Measurements from ENCODE around the gene LAMA2. TPM values are rescaled to one million over a fixed set of nuclear protein-coding genes. Genes with fewer than 3 reads are reported as not detected.

The LAMA2 gene
- polyA plus RNA-seq, 3 donors: not detected

- Mint-ChIP-seq H3K36me3 (no peaks in the 10 kb centered on the region), H3K4me3 (no peak overlapping the region), H3K27me3 (ENCODE audit: low read depth in 3 of 3) (no peaks in the 10 kb centered on the region), H3K4me1 (no peaks in the 10 kb centered on the region), H3K27ac (no peak overlapping the region), H3K9me3 (no peaks in the 10 kb centered on the region)
- no peak overlapping the region for H3K4me3 ChIP-seq (replicated peaks in 1 of 3; ENCODE audit: low read depth in 2 of 3, low read length in 3 of 3)
- H3K9ac ChIP-seq (ENCODE audit: insufficient read depth, low read length, poor library complexity, severe bottlenecking): no peak overlapping the region
- no peaks in the 10 kb centered on the region for H3K9me3 ChIP-seq (replicated peaks in 1 of 2; ENCODE audit: control insufficient read depth in 1 of 2, insufficient read depth in 1 of 2, low read length in 2 of 2)
- intact Hi-C loops (cut with micrococcal nuclease): no loop called here
- TF ChIP-seq CTCF (IDR thresholded peaks at IDR 0.05): no peak
- H3K4me1 ChIP-seq (ENCODE audit: control insufficient read depth in 1 of 2, insufficient read depth in 2 of 2, low read length in 2 of 2): no peaks in the 10 kb centered on the region
- no peaks in the 10 kb centered on the region for H3K36me3 ChIP-seq (replicated peaks in 1 of 2; ENCODE audit: control insufficient read depth in 1 of 2, insufficient read depth in 2 of 2, low read length in 2 of 2)
- H3K27me3 ChIP-seq (ENCODE audit: control insufficient read depth in 2 of 2, insufficient read depth in 2 of 2, low read length in 2 of 2): no peaks in the 10 kb centered on the region
- no peak overlapping the region for H2AFZ ChIP-seq (ENCODE audit: insufficient read depth, low read depth, low read length, poor library complexity, severe bottlenecking)
- H4K20me1 ChIP-seq (ENCODE audit: insufficient read depth, low read length): no peaks in the 10 kb centered on the region
- no CpG with 5 or more reads among the region's 2 CpGs for WGBS (ENCODE audit: insufficient coverage)
- no peak for DNase-seq
- H3K79me2 ChIP-seq (ENCODE audit: insufficient read depth, low read length): no peaks in the 10 kb centered on the region
- no peak overlapping the region for H3K27ac ChIP-seq (ENCODE audit: low read depth in 1 of 2, low read length in 2 of 2)
- H3K4me2 ChIP-seq (replicated peaks; ENCODE audit: extremely low read depth, low read length, poor library complexity, severe bottlenecking): no peak overlapping the region
Measured at GRCh38 chr6:129029778-129030177, 146.8 kb downstream of the LAMA2 start.

- Histone ChIP-seq H3K27me3 (ENCODE audit: control insufficient read depth in 2 of 2, insufficient read depth in 2 of 2, low read length in 2 of 2) (no peaks in the 10 kb centered on the region), H3K36me3 (replicated peaks in 1 of 2; ENCODE audit: control insufficient read depth in 1 of 2, insufficient read depth in 2 of 2, low read length in 2 of 2) (no peaks in the 10 kb centered on the region), H3K4me1 (ENCODE audit: control insufficient read depth in 1 of 2, insufficient read depth in 2 of 2, low read length in 2 of 2) (no peaks in the 10 kb centered on the region), H2AFZ (ENCODE audit: insufficient read depth, low read depth, low read length, poor library complexity, severe bottlenecking) (no peak overlapping the region), H4K20me1 (ENCODE audit: insufficient read depth, low read length) (no peaks in the 10 kb centered on the region), H3K4me2 (replicated peaks; ENCODE audit: extremely low read depth, low read length, poor library complexity, severe bottlenecking) (no peak overlapping the region), H3K9me3 (replicated peaks in 1 of 2; ENCODE audit: control insufficient read depth in 1 of 2, insufficient read depth in 1 of 2, low read length in 2 of 2) (no peaks in the 10 kb centered on the region), H3K9ac (ENCODE audit: insufficient read depth, low read length, poor library complexity, severe bottlenecking) (no peak overlapping the region), H3K79me2 (ENCODE audit: insufficient read depth, low read length) (no peaks in the 10 kb centered on the region), H3K4me3 (replicated peaks in 1 of 3; ENCODE audit: low read depth in 2 of 3, low read length in 3 of 3) (no peak overlapping the region), H3K27ac (ENCODE audit: low read depth in 1 of 2, low read length in 2 of 2) (no peak overlapping the region)
- Mint-ChIP-seq H3K27ac (no peak overlapping the region), H3K4me3 (no peak overlapping the region), H3K27me3 (ENCODE audit: low read depth in 3 of 3) (no peaks in the 10 kb centered on the region), H3K36me3 (no peaks in the 10 kb centered on the region), H3K9me3 (peaks cover 0 to 3% (median 0%) of the 10 kb centered on the region in 7 donors), H3K4me1 (no peaks in the 10 kb centered on the region)
- DNase-seq: no peak
- TF ChIP-seq CTCF (IDR thresholded peaks at IDR 0.05): no peak
- WGBS (ENCODE audit: insufficient coverage): no CpG with 5 or more reads among the region's 1 CpG
- intact Hi-C loops (cut with micrococcal nuclease): no loop called here
Measured at GRCh38 chr6:129030215-129030614, 147.3 kb downstream of the LAMA2 start.
